CD4-positive, alpha-beta T cell (primary cell): Measurements from ENCODE around the gene CTNNBIP1. TPM values are rescaled to one million over a fixed set of nuclear protein-coding genes. Genes with fewer than 3 reads are reported as not detected.

ENCODE experiments used
- ATAC-seq: fragments of 200-7000 bp; cut with Tn5 transposase; one replicate; pipeline ENCODE4 v1.10.0; 2022; ENCODE audit warnings: mild to moderate bottlenecking; ENCODE audit not compliant: poor library complexity
- CTCF ChIA-PET: fragments of 350-600 bp; sonication (Branson Sonifier 250); formaldehyde crosslinking; loops from one replicate; lab custom pipeline; 2021; ENCODE audit warnings: antibody characterized with exemption, inconsistent platforms; lab: Charles Lee
- POLR2A ChIA-PET: fragments of 350-600 bp; sonication (Branson Sonifier 250); formaldehyde crosslinking; loops from one replicate; lab custom pipeline; 2021; ENCODE audit warnings: antibody characterized with exemption, inconsistent platforms; lab: Charles Lee
- DNase-seq, 14 experiments: peaks; one replicate each; pipeline ENCODE4 v3.0.0-alpha.2; 2013 to 2020; ENCODE audit warnings: mixed read lengths in 2 of 14
- H3K27ac ChIP-seq, 2 donors: one replicate each; pipeline versions ENCODE4 v1.5.1 to v1.7.0; 2013; ENCODE audit warnings: low read length in 2 of 2, low read depth in 1 of 2, mild to moderate bottlenecking in 1 of 2
- H3K27me3 ChIP-seq, 2 experiments: 1 replicate in 1 of 2; 2 replicates in 1 of 2; pipeline versions ENCODE4 v1.6.1 to v1.7.0; 2013; ENCODE audit warnings: low read length in 2 of 2, control low read depth in 1 of 2, mild to moderate bottlenecking in 1 of 2, moderate library complexity in 1 of 2; ENCODE audit not compliant: insufficient read depth in 2 of 2, control insufficient read depth in 1 of 2
- H3K36me3 ChIP-seq: one replicate; pipeline ENCODE4 v1.6.1; 2013; ENCODE audit warnings: low read length, control low read depth; ENCODE audit not compliant: insufficient read depth
- H3K4me1 ChIP-seq: one replicate; pipeline ENCODE4 v1.6.1; 2013; ENCODE audit warnings: low read length, control low read depth; ENCODE audit not compliant: insufficient read depth
- H3K4me3 ChIP-seq: one replicate; pipeline ENCODE4 v1.5.1; 2013; ENCODE audit warnings: mild to moderate bottlenecking, low read length, moderate library complexity
- H3K9me3 ChIP-seq, 2 experiments: 1 replicate in 1 of 2; 2 replicates in 1 of 2; pipeline versions ENCODE4 v1.6.1 to v1.7.0; 2013; ENCODE audit warnings: low read length in 2 of 2, mild to moderate bottlenecking in 2 of 2, control low read depth in 1 of 2, moderate library complexity in 1 of 2; ENCODE audit not compliant: control insufficient read depth in 1 of 2, insufficient read depth in 1 of 2
- H3K27ac Mint-ChIP-seq: one replicate; pipeline ENCODE4 v1.8.0; 2020; ENCODE audit warnings: mixed read lengths
- H3K27me3 Mint-ChIP-seq: one replicate; pipeline ENCODE4 v1.8.0; 2021; ENCODE audit warnings: mixed read lengths
- H3K36me3 Mint-ChIP-seq: one replicate; pipeline ENCODE4 v1.8.0; 2021; ENCODE audit warnings: low read depth, mixed read lengths
- H3K4me1 Mint-ChIP-seq: one replicate; pipeline ENCODE4 v1.8.0; 2021; ENCODE audit warnings: low read depth, mixed read lengths
- H3K4me3 Mint-ChIP-seq: one replicate; pipeline ENCODE4 v1.8.0; 2020; ENCODE audit warnings: mild to moderate bottlenecking, mixed read lengths
- H3K9me3 Mint-ChIP-seq: one replicate; pipeline ENCODE4 v1.8.0; 2020; ENCODE audit warnings: mixed read lengths
- intact Hi-C, 2 experiments: fragments of 100-400 bp; cut with DNase I in 1 of 2; cut with micrococcal nuclease in 1 of 2; formaldehyde crosslinking; loops; one replicate each; pipeline versions ENCODE4 v1.15.1 to v1.9.0; 2023 to 2025; cut with DNase I, micrococcal nuclease
- total RNA-seq, 174 experiments: library from RNA in 2 of 174; stranded (reverse) in 2 of 174; gene quantifications; one replicate each; pipeline ENCODE4 v1.2.3 and lab custom pipeline; 2021 to 2026
- TF ChIP-seq, protein P1 (sequence below): fragments of 200-600 bp; IDR thresholded peaks from one replicate; pipeline ENCODE4 v1.8.0; 2022; ENCODE audit warnings: antibody characterized with exemption, mild to moderate bottlenecking

CTNNBIP1 gene
- total RNA-seq, 2 experiments from 2014 or later: 6.6 to 6.8 TPM

DNA sequence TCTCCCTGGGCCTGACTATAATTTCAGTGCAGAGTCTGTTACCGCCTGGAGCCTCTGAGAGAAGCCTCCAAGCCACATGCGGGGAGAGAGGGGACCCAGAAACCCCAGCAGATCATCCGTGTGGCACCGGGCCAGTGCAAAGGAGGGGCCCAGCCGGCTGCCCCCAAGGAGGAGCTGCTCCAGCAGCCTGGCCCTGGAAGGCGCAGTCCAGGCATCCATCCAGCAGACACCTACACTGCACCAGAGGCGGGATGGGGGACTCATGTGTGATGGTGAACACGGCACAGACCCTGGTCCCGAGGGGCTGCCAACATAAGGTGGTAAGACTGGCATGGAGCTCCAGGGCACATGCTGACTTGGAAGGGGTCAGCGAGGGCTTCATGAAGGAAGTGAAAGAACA, 46.7 kb downstream of the CTNNBIP1 start:
- DNase-seq: no peak
- ChIA-PET CTCF (interaction anchor here (1.6 to 2.7 kb wide), 2 partner anchors 79 to 248 kb away, joined by 7 read pairs; no protein-coding TSS in a partner anchor), POLR2A (no interaction called here)
- intact Hi-C loops: no loop called here
- Mint-ChIP-seq H3K9me3 (no peaks in the 10 kb centered on the region), H3K27ac (no peak overlapping the region), H3K4me1 (peaks cover 5% of the 10 kb centered on the region), H3K36me3 (no peaks in the 10 kb centered on the region), H3K4me3 (no peak overlapping the region), H3K27me3 (no peaks in the 10 kb centered on the region)
- Histone ChIP-seq H3K27me3 (no peaks in the 10 kb centered on the region), H3K27ac (no peak overlapping the region), H3K36me3 (peaks cover 6% of the 10 kb centered on the region), H3K4me3 (no peak overlapping the region), H3K9me3 (no peaks in the 10 kb centered on the region), H3K4me1 (peaks cover 10% of the 10 kb centered on the region)
- TF ChIP-seq, protein P1, sequence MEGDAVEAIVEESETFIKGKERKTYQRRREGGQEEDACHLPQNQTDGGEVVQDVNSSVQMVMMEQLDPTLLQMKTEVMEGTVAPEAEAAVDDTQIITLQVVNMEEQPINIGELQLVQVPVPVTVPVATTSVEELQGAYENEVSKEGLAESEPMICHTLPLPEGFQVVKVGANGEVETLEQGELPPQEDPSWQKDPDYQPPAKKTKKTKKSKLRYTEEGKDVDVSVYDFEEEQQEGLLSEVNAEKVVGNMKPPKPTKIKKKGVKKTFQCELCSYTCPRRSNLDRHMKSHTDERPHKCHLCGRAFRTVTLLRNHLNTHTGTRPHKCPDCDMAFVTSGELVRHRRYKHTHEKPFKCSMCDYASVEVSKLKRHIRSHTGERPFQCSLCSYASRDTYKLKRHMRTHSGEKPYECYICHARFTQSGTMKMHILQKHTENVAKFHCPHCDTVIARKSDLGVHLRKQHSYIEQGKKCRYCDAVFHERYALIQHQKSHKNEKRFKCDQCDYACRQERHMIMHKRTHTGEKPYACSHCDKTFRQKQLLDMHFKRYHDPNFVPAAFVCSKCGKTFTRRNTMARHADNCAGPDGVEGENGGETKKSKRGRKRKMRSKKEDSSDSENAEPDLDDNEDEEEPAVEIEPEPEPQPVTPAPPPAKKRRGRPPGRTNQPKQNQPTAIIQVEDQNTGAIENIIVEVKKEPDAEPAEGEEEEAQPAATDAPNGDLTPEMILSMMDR: no peak
- ATAC-seq: no peak

DNA sequence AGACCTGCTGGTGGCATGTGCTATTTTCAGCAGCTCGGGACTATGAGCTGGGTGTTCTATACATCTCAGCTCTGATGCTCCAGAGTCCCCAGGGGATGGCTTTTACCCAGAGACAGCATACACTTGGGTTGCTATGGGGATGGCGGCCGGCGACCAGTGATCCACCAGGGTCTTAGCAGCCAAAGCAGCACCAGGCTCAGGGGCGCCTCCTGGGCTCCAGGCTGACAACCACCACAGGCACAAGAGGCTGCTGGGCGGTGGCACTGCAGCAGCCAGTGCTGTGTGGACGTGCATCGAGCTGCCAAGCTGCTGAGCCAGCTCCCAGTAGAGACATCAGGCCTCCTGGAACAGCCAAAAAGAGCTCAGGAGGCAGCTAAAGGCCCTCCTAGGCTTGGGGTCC, 48.7 kb downstream of the CTNNBIP1 start:
- POLR2A ChIA-PET: interaction anchor here (0.9 kb wide), 1 partner anchor 209 kb away, joined by 3 read pairs; no protein-coding TSS in a partner anchor
- Mint-ChIP-seq H3K36me3 (no peaks in the 10 kb centered on the region), H3K4me3 (no peak overlapping the region), H3K27me3 (no peaks in the 10 kb centered on the region), H3K4me1 (no peaks in the 10 kb centered on the region), H3K9me3 (no peaks in the 10 kb centered on the region), H3K27ac (no peak overlapping the region)
- TF ChIP-seq, protein P1: no peak
- Histone ChIP-seq H3K9me3 (no peaks in the 10 kb centered on the region), H3K27me3 (no peaks in the 10 kb centered on the region), H3K27ac (no peak overlapping the region), H3K36me3 (peaks cover 3% of the 10 kb centered on the region), H3K4me3 (no peak overlapping the region), H3K4me1 (no peaks in the 10 kb centered on the region)
- ATAC-seq (no peak), DNase-seq (no peak)
- intact Hi-C loops: no loop called here
- CTCF ChIA-PET: interaction anchor here (1.2 to 2.7 kb wide), 2 partner anchors 77 to 246 kb away, joined by 5 to 7 read pairs; no protein-coding TSS in a partner anchor

DNA sequence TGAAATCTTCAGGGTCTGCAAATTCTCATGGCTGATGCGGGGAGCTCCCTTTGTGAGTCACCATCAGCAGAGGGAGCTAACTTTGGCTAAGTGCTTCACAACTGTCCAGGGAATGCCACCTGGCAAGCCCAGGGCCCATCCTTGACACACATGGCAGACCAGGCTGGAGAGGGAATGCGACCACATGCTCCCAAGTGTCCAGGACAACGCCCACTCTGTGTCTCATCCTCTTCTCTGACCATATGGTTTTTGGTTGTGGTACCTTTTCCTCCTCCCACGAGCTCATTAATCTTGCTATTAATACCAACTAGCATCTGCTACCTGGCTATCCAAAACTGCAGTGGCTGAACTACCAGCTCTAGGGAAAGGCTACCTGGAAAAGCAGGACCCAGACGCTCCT, 49.2 kb downstream of the CTNNBIP1 start:
- H3K36me3 Mint-ChIP-seq: no peaks in the 10 kb centered on the region
- TF ChIP-seq, protein P1: no peak
- Histone ChIP-seq H3K9me3 (no peaks in the 10 kb centered on the region), H3K27me3 (no peaks in the 10 kb centered on the region), H3K36me3 (peaks cover 3% of the 10 kb centered on the region), H3K4me1 (no peaks in the 10 kb centered on the region), H3K27ac (no peak overlapping the region), H3K4me3 (no peak overlapping the region)
- no peaks in the 10 kb centered on the region for H3K4me1 Mint-ChIP-seq
- no peak overlapping the region for H3K27ac Mint-ChIP-seq
- intact Hi-C loops: no loop called here
- no peaks in the 10 kb centered on the region for H3K27me3 Mint-ChIP-seq
- no peak overlapping the region for H3K4me3 Mint-ChIP-seq
- H3K9me3 Mint-ChIP-seq: no peaks in the 10 kb centered on the region
- POLR2A ChIA-PET: no interaction called here
- CTCF ChIA-PET: interaction anchor here (0.7 to 2.7 kb wide), 3 partner anchors 76 to 1096 kb away, joined by 3 to 7 read pairs (median 5); no protein-coding TSS in a partner anchor
- ATAC-seq (no peak), DNase-seq (no peak)
